K562 (cell line): ENCODE measurements around the gene ANKRD24. TPM values are rescaled to one million over a fixed set of nuclear protein-coding genes. Genes with fewer than 3 reads are reported as not detected.

Source experiments
- ATAC-seq: fragments of 200-7000 bp; cut with Tn5 transposase; 3 replicates; pipeline ENCODE4 v1.9.1; 2020; ENCODE audit warnings: moderate library complexity
- BruUV-seq: library from RNA; stranded (reverse); fragments of 400-500 nt; replicated peaks from 2 replicates; lab custom pipeline; 2021; lab: Mats Ljungman, UMichigan
- CTCF ChIA-PET: fragments of 300-600 bp; formaldehyde crosslinking; extraction: SDS; loops from one replicate; lab custom pipeline; 2021; ENCODE audit warnings: low intra/inter-chr PET ratio; lab: Yijun Ruan, JAX
- POLR2A ChIA-PET: fragments of 300-600, 350-650 bp; sonication (Branson Sonifier 250); formaldehyde crosslinking; extraction: SDS; loops from one replicate; lab custom pipeline; 2021; ENCODE audit warnings: antibody characterized with exemption, inconsistent platforms; lab: Yijun Ruan, JAX
- DNase-seq, 4 experiments: peaks; one replicate each; pipeline versions ENCODE4 v3.0.0 to v3.0.0-alpha.2; 2011 to 2018; ENCODE audit warnings: low spot score in 3 of 4, mixed read lengths in 3 of 4; ENCODE audit errors: extremely low read depth in 1 of 4
- FAIRE-seq: peaks from 2 replicates; lab custom pipeline; 2011; peaks lifted over from hg19 to GRCh38; lab: Jason Lieb, UNC
- H2AFZ ChIP-seq: 2 replicates; pipeline ENCODE4 v1.6.0; 2011; ENCODE audit warnings: low read depth, low read length, control low read depth, inconsistent platforms
- H3K27ac ChIP-seq: fragments of 200-600 bp; 3 replicates; pipeline ENCODE4 v1.8.0; 2011; ENCODE audit warnings: low read depth, mild to moderate bottlenecking, control low read depth, inconsistent platforms, low read length, moderate library complexity, mixed read lengths; ENCODE audit errors: extremely low read depth
- H3K27me3 ChIP-seq, 2 experiments: fragments of 300-600 bp in 1 of 2; 2 replicates in 1 of 2; 3 replicates in 1 of 2; pipeline versions ENCODE4 v1.6.0 to v1.8.0; 2011; ENCODE audit warnings: inconsistent platforms in 2 of 2, low read length in 2 of 2, mild to moderate bottlenecking in 1 of 2, mixed read lengths in 1 of 2, moderate library complexity in 1 of 2; ENCODE audit not compliant: control insufficient read depth in 2 of 2, insufficient read depth in 2 of 2
- H3K36me3 ChIP-seq: fragments of 300-600 bp; 3 replicates; pipeline ENCODE4 v1.8.0; 2011; ENCODE audit warnings: mild to moderate bottlenecking, low read length, inconsistent platforms; ENCODE audit not compliant: control insufficient read depth, insufficient read depth
- H3K4me1 ChIP-seq, 2 experiments: fragments of 200-600 bp in 1 of 2; replicated peaks in 1 of 2; 2 replicates in 1 of 2; 3 replicates in 1 of 2; pipeline versions ENCODE4 v1.5.1 to v1.8.0; 2011; ENCODE audit warnings: inconsistent platforms in 2 of 2, low read length in 2 of 2, mild to moderate bottlenecking in 1 of 2, mixed read lengths in 1 of 2, moderate library complexity in 1 of 2; ENCODE audit not compliant: control insufficient read depth in 2 of 2, insufficient read depth in 2 of 2
- H3K4me2 ChIP-seq: 2 replicates; pipeline ENCODE4 v1.6.1; 2011; ENCODE audit warnings: low read length, control low read depth, inconsistent platforms, mixed read lengths; ENCODE audit not compliant: insufficient read depth
- H3K4me3 ChIP-seq: fragments of 200-600 bp; sonication (generic), shearing (Covaris generic); 2 replicates; pipeline ENCODE4 v1.5.1; 2016; ENCODE audit warnings: control low read depth, inconsistent platforms
- H3K79me2 ChIP-seq: fragments of 200-600 bp; 3 replicates; pipeline ENCODE4 v1.8.0; 2011; ENCODE audit warnings: low read length, inconsistent platforms; ENCODE audit not compliant: control insufficient read depth, insufficient read depth
- H3K9ac ChIP-seq, 2 experiments: 2 replicates each; pipeline versions ENCODE4 v1.6.0 to v1.6.1; 2011; ENCODE audit warnings: low read depth in 2 of 2, low read length in 2 of 2, control low read depth in 1 of 2, inconsistent platforms in 1 of 2, mild to moderate bottlenecking in 1 of 2, mixed read lengths in 1 of 2; ENCODE audit not compliant: insufficient read depth in 1 of 2
- H3K9me1 ChIP-seq: one replicate; pipeline ENCODE4 v1.6.0; 2011; ENCODE audit warnings: inconsistent platforms, mild to moderate bottlenecking, low read length, moderate library complexity; ENCODE audit not compliant: control insufficient read depth, insufficient read depth
- H3K9me3 ChIP-seq: replicated peaks from 2 replicates; pipeline ENCODE4 v1.5.1; 2011; ENCODE audit warnings: low read depth, low read length, inconsistent platforms; ENCODE audit not compliant: control insufficient read depth, insufficient read depth
- H4K20me1 ChIP-seq: replicated peaks from 2 replicates; pipeline ENCODE4 v1.6.1; 2011; ENCODE audit warnings: low read length, inconsistent platforms, mixed read lengths; ENCODE audit not compliant: control insufficient read depth, insufficient read depth
- CHD2 ChIP-seq: IDR thresholded peaks from 2 replicates; pipeline ENCODE4 v1.6.1; 2011; ENCODE audit warnings: low read depth, low read length
- CLOCK ChIP-seq: fragments of 250-450 bp; sonication (Bioruptor Pico); IDR thresholded peaks from 2 replicates; pipeline ENCODE4 v1.4.0; 2020; ENCODE audit warnings: mild to moderate bottlenecking, moderate library complexity, borderline replicate concordance
- LARP7 ChIP-seq: fragments of 450-650 bp; IDR thresholded peaks from 2 replicates; pipeline ENCODE4 v1.6.1; 2016
- NFRKB ChIP-seq: fragments of 450-650 bp; IDR thresholded peaks from 2 replicates; pipeline ENCODE4 v1.6.1; 2016; ENCODE audit warnings: low read depth
- POLR2H ChIP-seq: IDR thresholded peaks from 2 replicates; pipeline ENCODE4 v1.6.1; 2016; ENCODE audit warnings: missing genetic modification characterization, low read depth, mild to moderate bottlenecking, control low read depth, missing compliant biosample characterization, moderate library complexity
- ZBTB8A ChIP-seq: fragments of 450-650 bp; IDR thresholded peaks from 2 replicates; pipeline ENCODE4 v1.6.1; 2018; ENCODE audit warnings: mild to moderate bottlenecking, moderate library complexity; ENCODE audit not compliant: partially characterized antibody
- ZNF449 ChIP-seq: fragments of 250-450 bp; sonication (Bioruptor Pico); IDR thresholded peaks from 2 replicates; pipeline ENCODE4 v1.8.0; 2022; ENCODE audit warnings: moderate library complexity, mild to moderate bottlenecking, inconsistent platforms
- ZNF77 ChIP-seq: fragments of 250-450 bp; sonication (Bioruptor Pico); IDR thresholded peaks from 2 replicates; pipeline ENCODE4 v1.5.0; 2020
- WGBS: fragments of 100-300 bp; shearing (Covaris generic); methylation state at CpG from one replicate; pipeline ENCODE4 v1.1.6; 2016; ENCODE audit warnings: low coverage, mixed read lengths; ENCODE audit not compliant: insufficient coverage; ENCODE audit errors: missing lambda C conversion rate; 5-methylcytosine and 5-hydroxymethylcytosine counted together
- in situ Hi-C: fragments of 300-500 bp; cut with MboI; formaldehyde crosslinking; loops from 4 replicates; pipeline ENCODE4 v1.15.0; 2018; ENCODE audit warnings: inconsistent platforms, mixed read lengths
- intact Hi-C: fragments of 100-400 bp; cut with micrococcal nuclease; formaldehyde crosslinking; loops from 2 replicates; pipeline ENCODE4 v1.14.2; 2022
- polyA plus RNA-seq, 8 experiments: library from polyadenylated mRNA; depleted of rRNA in 4 of 8; stranded (reverse) in 5 of 8; unstranded in 3 of 8; fragments of >200 nt; fragmentation: Nextera tagmentation in 2 of 8; fragmentation: Illumina TruSeq in 1 of 8; extraction: Ambion mirVana in 2 of 8; extraction: Trizol in 1 of 8; gene quantifications; 2 replicates each; pipeline versions ENCODE4 v1.2.1 to v1.2.3, GENCODE V29; 2011 to 2014; ENCODE audit warnings: inconsistent platforms in 1 of 8, missing spikeins in 1 of 8
- total RNA-seq, 7 experiments: library from RNA; depleted of rRNA in 6 of 7; stranded (reverse); fragments of >200 nt in 6 of 7; fragmentation: Illumina TruSeq in 2 of 7; extraction: Trizol in 2 of 7; gene quantifications; 2 replicates each; pipeline versions ENCODE4 v1.2.1 to v1.2.3, GENCODE V29; 2011 to 2021; ENCODE audit warnings: low replicate concordance in 1 of 7
- TF ChIP-seq, protein P1 (sequence below): fragments of 450-650 bp; formaldehyde crosslinking; IDR thresholded peaks from 2 replicates; pipeline ENCODE4 v1.4.0; 2020; ENCODE audit warnings: mild to moderate bottlenecking, moderate library complexity
- TF ChIP-seq, protein P2 (sequence below): sonication (generic); formaldehyde crosslinking; IDR thresholded peaks from 2 replicates; pipeline ENCODE4 v1.8.1; 2023; ENCODE audit warnings: mild to moderate bottlenecking, missing genetic modification reagents

Gene ANKRD24
- total and polyA plus RNA-seq, 9 of the 15 experiments (the other 6 are each of a cell fraction or from before 2014, with no cell fraction given): 0.07 to 0.12 (median 0.09) TPM; not detected in 5

- TF ChIP-seq, protein P1, sequence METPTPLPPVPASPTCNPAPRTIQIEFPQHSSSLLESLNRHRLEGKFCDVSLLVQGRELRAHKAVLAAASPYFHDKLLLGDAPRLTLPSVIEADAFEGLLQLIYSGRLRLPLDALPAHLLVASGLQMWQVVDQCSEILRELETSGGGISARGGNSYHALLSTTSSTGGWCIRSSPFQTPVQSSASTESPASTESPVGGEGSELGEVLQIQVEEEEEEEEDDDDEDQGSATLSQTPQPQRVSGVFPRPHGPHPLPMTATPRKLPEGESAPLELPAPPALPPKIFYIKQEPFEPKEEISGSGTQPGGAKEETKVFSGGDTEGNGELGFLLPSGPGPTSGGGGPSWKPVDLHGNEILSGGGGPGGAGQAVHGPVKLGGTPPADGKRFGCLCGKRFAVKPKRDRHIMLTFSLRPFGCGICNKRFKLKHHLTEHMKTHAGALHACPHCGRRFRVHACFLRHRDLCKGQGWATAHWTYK (CRISPR knock-in tag): peak; percentile 100
- TF ChIP-seq ZBTB8A: no peak
These were observed 34.4 kb downstream of the ANKRD24 start (continued) for GRCh38 chr19:4216846-4217245.

DNA sequence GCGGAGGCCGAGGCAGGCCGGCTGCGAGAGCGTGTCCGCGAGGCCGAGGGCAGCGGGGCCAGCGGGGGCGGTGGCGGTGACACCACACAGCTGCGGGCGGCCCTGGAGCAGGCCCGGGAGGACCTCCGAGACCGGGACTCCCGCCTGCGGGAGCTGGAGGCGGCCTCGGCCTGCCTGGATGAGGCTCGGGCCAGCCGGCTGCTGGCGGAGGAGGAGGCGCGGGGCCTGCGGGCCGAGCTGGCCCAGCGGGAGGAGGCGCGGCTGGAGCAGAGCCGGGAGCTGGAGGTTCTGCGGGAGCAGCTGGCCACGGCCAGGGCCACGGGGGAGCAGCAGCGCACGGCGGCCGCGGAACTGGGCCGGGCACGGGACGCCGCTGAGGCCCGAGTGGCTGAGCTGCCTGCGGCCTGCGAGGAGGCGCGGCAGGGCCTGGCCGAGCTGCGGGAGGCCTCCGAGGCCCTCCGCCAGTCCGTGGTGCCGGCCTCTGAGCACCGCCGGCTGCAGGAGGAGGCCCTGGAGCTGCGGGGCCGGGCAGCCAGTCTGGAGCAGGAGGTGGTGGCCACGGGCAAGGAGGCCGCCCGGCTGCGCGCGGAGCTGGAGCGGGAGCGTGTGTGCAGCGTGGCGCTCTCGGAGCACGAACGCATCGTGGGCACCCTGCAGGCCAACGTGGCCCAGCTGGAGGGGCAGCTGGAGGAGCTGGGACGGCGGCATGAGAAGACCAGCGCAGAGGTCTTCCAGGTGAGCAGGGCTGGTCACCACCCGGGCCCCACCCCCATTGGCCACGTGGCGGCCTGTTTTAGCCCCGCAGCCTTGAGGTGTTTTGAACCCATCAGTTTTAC, 35.2 kb downstream of the ANKRD24 start:
- Histone ChIP-seq H3K4me2 (no peak overlapping the region), H3K36me3 (no peaks in the 10 kb centered on the region), H3K9me1 (no peaks in the 10 kb centered on the region), H3K9me3 (no peaks in the 10 kb centered on the region), H4K20me1 (no peaks in the 10 kb centered on the region), H3K79me2 (no peaks in the 10 kb centered on the region), H2AFZ (no peak overlapping the region), H3K27ac (no peak overlapping the region), H3K4me1 (peaks cover 0 to 6% of the 10 kb centered on the region in 2 experiments; a peak in 2 of 5 replicates), H3K9ac (no peak overlapping the region), H3K27me3 (peaks cover 5 to 24% of the 10 kb centered on the region in 2 experiments; a peak in 4 of 5 replicates), H3K4me3 (no peak overlapping the region)
- ChIA-PET CTCF (no interaction called here), POLR2A (interaction anchor here (0.5 to 0.8 kb wide), 4 partner anchors 11 to 852 kb away, joined by 3 read pairs; no protein-coding TSS in a partner anchor)
- in situ Hi-C loops (no loop called here), intact Hi-C loops (no loop called here)
- FAIRE-seq (no peak), DNase-seq (no peak), ATAC-seq (no peak)
- BruUV-seq: no TSS peak
- TF ChIP-seq ZNF77 (CRISPR knock-in tag) (no peak), CLOCK (no peak), NFRKB (no peak), ZNF449 (CRISPR knock-in tag) (no peak), CHD2 (no peak), POLR2H (tag) (no peak), LARP7 (no peak)
- TF ChIP-seq, protein P2, sequence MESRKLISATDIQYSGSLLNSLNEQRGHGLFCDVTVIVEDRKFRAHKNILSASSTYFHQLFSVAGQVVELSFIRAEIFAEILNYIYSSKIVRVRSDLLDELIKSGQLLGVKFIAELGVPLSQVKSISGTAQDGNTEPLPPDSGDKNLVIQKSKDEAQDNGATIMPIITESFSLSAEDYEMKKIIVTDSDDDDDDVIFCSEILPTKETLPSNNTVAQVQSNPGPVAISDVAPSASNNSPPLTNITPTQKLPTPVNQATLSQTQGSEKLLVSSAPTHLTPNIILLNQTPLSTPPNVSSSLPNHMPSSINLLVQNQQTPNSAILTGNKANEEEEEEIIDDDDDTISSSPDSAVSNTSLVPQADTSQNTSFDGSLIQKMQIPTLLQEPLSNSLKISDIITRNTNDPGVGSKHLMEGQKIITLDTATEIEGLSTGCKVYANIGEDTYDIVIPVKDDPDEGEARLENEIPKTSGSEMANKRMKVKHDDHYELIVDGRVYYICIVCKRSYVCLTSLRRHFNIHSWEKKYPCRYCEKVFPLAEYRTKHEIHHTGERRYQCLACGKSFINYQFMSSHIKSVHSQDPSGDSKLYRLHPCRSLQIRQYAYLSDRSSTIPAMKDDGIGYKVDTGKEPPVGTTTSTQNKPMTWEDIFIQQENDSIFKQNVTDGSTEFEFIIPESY (CRISPR knock-in tag): peak; percentile 72
- WGBS: 72% methylated on average over 36 of the region's 81 CpGs
